Thymus (tissue), 11 donors: ENCODE data around the gene WNT9A. TPM values are rescaled to one million over a fixed set of nuclear protein-coding genes. Genes with fewer than 3 reads are reported as not detected.

Experiments used
- DNase-seq, 9 donors: peaks; one replicate each; pipeline ENCODE4 v3.0.0-alpha.2; 2013; ENCODE audit warnings: low spot score in 9 of 9, low read depth in 6 of 9, missing footprints in 1 of 9
- H3K27ac ChIP-seq, 2 donors: one replicate each; pipeline ENCODE4 v1.5.1; 2013; ENCODE audit warnings: control low read depth in 1 of 2, low read depth in 1 of 2, low read length in 1 of 2, mild to moderate bottlenecking in 1 of 2, moderate library complexity in 1 of 2
- H3K27me3 ChIP-seq, 2 donors: one replicate each; pipeline ENCODE4 v1.5.1; 2013; ENCODE audit warnings: low read length in 1 of 2; ENCODE audit not compliant: control insufficient read depth in 2 of 2, insufficient read depth in 1 of 2
- H3K36me3 ChIP-seq, 2 donors: one replicate each; pipeline ENCODE4 v1.5.1; 2013; ENCODE audit warnings: low read length in 1 of 2, mild to moderate bottlenecking in 1 of 2, moderate library complexity in 1 of 2; ENCODE audit not compliant: control insufficient read depth in 2 of 2, insufficient read depth in 2 of 2
- H3K4me1 ChIP-seq, 2 donors: one replicate each; pipeline ENCODE4 v1.5.1; 2013; ENCODE audit warnings: low read length in 2 of 2; ENCODE audit not compliant: control insufficient read depth in 2 of 2, insufficient read depth in 2 of 2
- H3K4me3 ChIP-seq, 2 donors: one replicate each; pipeline ENCODE4 v1.5.1; 2013; ENCODE audit warnings: low read length in 2 of 2, control low read depth in 1 of 2, mild to moderate bottlenecking in 1 of 2
- H3K9me3 ChIP-seq, 2 donors: one replicate each; pipeline ENCODE4 v1.5.1; 2013; ENCODE audit warnings: low read length in 1 of 2, mild to moderate bottlenecking in 1 of 2; ENCODE audit not compliant: control insufficient read depth in 2 of 2, insufficient read depth in 1 of 2
- WGBS: extraction: QIAGEN DNeasy Blood & Tissue Kit; methylation state at CpG from one replicate; pipeline ENCODE4 v1.1.7; 2013; 5-methylcytosine and 5-hydroxymethylcytosine counted together
- polyA plus RNA-seq: library from polyadenylated mRNA; stranded (reverse); fragments of 200-250 nt; gene quantifications from one replicate; pipeline ENCODE4 v1.2.3, GENCODE V29; 2013
- total RNA-seq: library from RNA; stranded (reverse); fragments of 120-200 nt; gene quantifications from one replicate; pipeline ENCODE4 v1.2.4, GENCODE V29; 2013
- donor health status: healthy.

Gene WNT9A
- total and polyA plus RNA-seq, 2 donors: 0.24 to 2.9 TPM

GRCh38 chr1:227906550-227907071 lies 41.1 kb downstream of the WNT9A start:
- Histone ChIP-seq H3K36me3 (no peaks in the 10 kb centered on the region), H3K4me1 (no peaks in the 10 kb centered on the region), H3K27ac (no peak overlapping the region), H3K27me3 (peaks cover 0 to 4% of the 10 kb centered on the region in 2 donors), H3K9me3 (no peaks in the 10 kb centered on the region), H3K4me3 (no peak overlapping the region)
- 98% methylated on average over 1 of the region's 1 CpG for WGBS
- no peak for DNase-seq

- Histone ChIP-seq H3K4me3 (no peak overlapping the region), H3K9me3 (no peaks in the 10 kb centered on the region), H3K36me3 (no peaks in the 10 kb centered on the region), H3K4me1 (no peaks in the 10 kb centered on the region), H3K27ac (no peak overlapping the region), H3K27me3 (peaks cover 0 to 4% of the 10 kb centered on the region in 2 donors)
- no peak for DNase-seq
- 94% methylated on average over 15 of the region's 15 CpGs for WGBS
Observed at GRCh38 chr1:227905573-227906487, 41.9 kb downstream of the WNT9A start.

- Histone ChIP-seq H3K9me3 (no peaks in the 10 kb centered on the region), H3K4me3 (no peak overlapping the region), H3K36me3 (no peaks in the 10 kb centered on the region), H3K27me3 (no peaks in the 10 kb centered on the region), H3K27ac (no peak overlapping the region), H3K4me1 (no peaks in the 10 kb centered on the region)
- WGBS: 95% methylated on average over 14 of the region's 14 CpGs
- no peak for DNase-seq
Observed at GRCh38 chr1:227904541-227905335, 43.0 kb downstream of the WNT9A start.

GRCh38 chr1:227903614-227904501 lies 43.9 kb downstream of the WNT9A start:
- Histone ChIP-seq H3K9me3 (no peaks in the 10 kb centered on the region), H3K4me1 (no peaks in the 10 kb centered on the region), H3K27me3 (no peaks in the 10 kb centered on the region), H3K27ac (no peak overlapping the region), H3K36me3 (no peaks in the 10 kb centered on the region), H3K4me3 (no peak overlapping the region)
- DNase-seq: no peak
- 94% methylated on average over 22 of the region's 22 CpGs for WGBS

- Histone ChIP-seq H3K27ac (no peak overlapping the region), H3K27me3 (no peaks in the 10 kb centered on the region), H3K36me3 (no peaks in the 10 kb centered on the region), H3K9me3 (no peaks in the 10 kb centered on the region), H3K4me1 (no peaks in the 10 kb centered on the region), H3K4me3 (no peak overlapping the region)
- no peak for DNase-seq
- WGBS: 90% methylated on average over 9 of the region's 9 CpGs
Observed at GRCh38 chr1:227903061-227903521, 44.6 kb downstream of the WNT9A start.

GRCh38 chr1:227902641-227902990 lies 45.1 kb downstream of the WNT9A start:
- Histone ChIP-seq H3K27me3 (no peaks in the 10 kb centered on the region), H3K9me3 (no peaks in the 10 kb centered on the region), H3K4me1 (no peaks in the 10 kb centered on the region), H3K27ac (no peak overlapping the region), H3K36me3 (no peaks in the 10 kb centered on the region), H3K4me3 (no peak overlapping the region)
- 93% methylated on average over 9 of the region's 9 CpGs for WGBS
- DNase-seq: no peak

GRCh38 chr1:227901906-227902640 lies 45.7 kb downstream of the WNT9A start:
- 94% methylated on average over 11 of the region's 11 CpGs for WGBS
- DNase-seq: no peak

GRCh38 chr1:227901239-227901905 lies 46.4 kb downstream of the WNT9A start:
- Histone ChIP-seq H3K4me1 (no peaks in the 10 kb centered on the region), H3K36me3 (no peaks in the 10 kb centered on the region), H3K9me3 (no peaks in the 10 kb centered on the region), H3K27ac (no peak overlapping the region), H3K27me3 (no peaks in the 10 kb centered on the region), H3K4me3 (no peak overlapping the region)
- DNase-seq: no peak
- WGBS: 96% methylated on average over 13 of the region's 13 CpGs

More at GRCh38 chr1:227901906-227902640, 45.7 kb downstream of the WNT9A start:
- H3K27ac ChIP-seq: no peak overlapping the region
- no peaks in the 10 kb centered on the region for H3K27me3 ChIP-seq
- no peaks in the 10 kb centered on the region for H3K4me1 ChIP-seq
- H3K36me3 ChIP-seq: no peaks in the 10 kb centered on the region
- no peak overlapping the region for H3K4me3 ChIP-seq
- no peaks in the 10 kb centered on the region for H3K9me3 ChIP-seq
